Left kidney (tissue), 2 donors: ENCODE results near the gene MFSD6L. TPM values are rescaled to one million over a fixed set of nuclear protein-coding genes. Genes with fewer than 3 reads are reported as not detected.
"Not testable (repeated sequence)": the region's sequence is repeated elsewhere in the genome, so short reads cannot be mapped to it uniquely, and the experiment has no call there.

Experiments used
- DNase-seq: peaks from one replicate; pipeline ENCODE4 v3.0.0-alpha.2; 2013
- polyA plus RNA-seq: library from polyadenylated mRNA; unstranded; fragments of 120-200 nt; gene quantifications from one replicate; pipeline ENCODE4 v1.2.1, GENCODE V29; 2013; ENCODE audit not compliant: insufficient read length

MFSD6L gene
- polyA plus RNA-seq, 1 donor: 2.7 TPM

DNA sequence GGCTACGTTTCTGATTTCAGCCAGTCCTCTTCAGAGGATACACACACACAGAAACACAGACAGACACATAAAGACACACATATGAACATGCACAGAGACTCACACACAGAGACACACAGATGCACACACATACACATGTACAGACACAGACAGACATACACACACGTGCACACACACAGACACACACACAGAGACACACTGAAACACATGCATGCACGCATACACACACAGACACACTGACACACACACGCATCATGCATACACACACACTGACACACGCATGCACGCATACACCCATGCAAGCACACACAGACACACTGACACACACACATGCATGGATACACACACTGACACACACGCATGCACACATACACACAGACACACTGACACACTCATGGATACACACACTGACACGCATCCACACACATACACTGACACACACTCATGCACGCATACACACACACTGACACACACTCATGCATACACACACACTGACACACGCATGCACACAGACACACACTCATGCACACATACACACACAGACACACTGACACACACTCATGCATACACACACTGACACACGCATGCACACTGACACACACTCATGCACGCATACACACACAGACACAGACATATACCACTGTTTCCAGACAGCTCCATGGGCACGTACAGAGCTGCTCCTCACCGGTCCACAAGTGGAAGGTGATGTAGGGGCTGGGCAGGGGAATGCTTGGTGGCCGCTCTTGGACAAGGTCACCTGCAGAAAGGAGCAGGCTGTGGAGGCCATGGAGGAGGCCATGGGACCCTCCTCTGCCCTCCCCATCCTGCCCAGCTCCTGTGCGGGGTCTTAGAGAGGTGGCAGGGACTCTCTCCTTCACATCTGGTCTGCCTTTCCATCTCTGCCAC lies 30.1 kb upstream of the MFSD6L start:
- DNase-seq: no peak

DNA sequence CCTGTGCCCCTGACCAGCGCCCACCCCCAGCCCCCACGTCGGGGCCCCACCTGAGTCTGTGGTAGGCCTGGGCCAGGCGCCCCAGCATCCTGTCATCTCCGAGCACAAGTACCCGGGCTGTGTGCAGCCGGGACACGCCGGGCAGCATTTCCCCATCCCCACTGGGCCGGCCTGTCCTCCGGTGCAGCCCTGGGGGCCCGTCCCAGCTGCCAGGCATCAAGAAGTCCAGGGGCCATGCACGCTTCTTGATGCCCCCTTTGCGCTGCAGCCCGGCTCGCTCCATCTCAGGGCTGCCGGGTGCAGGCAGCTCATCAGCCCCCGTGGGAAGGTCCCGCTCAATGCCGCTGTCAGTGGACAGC lies 29.3 kb upstream of the MFSD6L start:
- no peak for DNase-seq

DNA sequence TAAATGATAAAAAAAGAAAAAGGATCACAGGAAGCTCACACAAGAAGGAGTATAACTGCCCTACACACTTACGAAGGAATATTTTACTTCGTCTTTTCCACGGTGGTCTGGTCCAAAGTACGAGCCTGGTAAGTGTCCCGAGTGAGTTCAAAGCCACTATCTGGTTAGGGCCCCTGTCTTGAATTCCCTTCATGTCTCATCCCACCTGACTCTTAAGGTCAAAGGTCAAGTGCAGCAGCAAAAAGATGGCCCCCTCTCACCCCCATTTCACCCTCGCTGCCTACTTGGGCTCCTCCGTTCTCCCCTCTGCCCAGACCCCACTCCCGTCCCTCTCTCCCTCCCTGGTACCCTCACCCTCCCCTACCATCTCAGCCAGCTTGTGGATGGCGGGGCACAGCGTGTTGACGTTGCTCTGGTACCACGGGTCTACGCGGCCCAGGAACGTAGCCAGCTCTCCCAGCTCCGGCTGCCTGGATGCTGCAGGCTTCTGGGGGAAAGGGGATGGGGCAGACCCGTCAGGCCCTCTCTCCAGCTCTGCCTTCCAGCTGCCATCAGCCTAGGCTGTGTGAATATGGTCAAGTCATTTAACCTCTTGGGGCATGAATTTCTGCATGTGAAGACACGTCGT lies 27.8 kb upstream of the MFSD6L start:
- DNase-seq: no peak

DNA sequence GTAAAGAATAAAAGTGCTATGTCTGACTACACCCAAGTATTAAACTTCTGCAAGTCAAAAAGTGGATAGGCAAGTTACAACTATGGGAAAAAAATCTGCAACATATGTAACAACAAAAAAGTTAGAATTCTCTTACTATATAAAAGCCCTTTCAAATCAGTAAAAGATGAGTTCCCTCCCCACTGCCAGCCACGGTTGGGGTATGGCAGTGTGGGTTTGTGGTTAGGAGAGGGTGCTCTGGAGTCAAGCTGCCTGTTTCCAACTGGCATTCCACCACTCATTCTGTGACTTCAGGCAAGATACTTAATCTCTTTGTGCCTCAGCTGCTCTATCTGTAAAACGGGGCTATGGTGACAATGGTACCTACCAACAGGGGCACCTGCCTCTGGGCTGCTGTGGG lies 26.6 kb upstream of the MFSD6L start:
- no peak for DNase-seq

DNA sequence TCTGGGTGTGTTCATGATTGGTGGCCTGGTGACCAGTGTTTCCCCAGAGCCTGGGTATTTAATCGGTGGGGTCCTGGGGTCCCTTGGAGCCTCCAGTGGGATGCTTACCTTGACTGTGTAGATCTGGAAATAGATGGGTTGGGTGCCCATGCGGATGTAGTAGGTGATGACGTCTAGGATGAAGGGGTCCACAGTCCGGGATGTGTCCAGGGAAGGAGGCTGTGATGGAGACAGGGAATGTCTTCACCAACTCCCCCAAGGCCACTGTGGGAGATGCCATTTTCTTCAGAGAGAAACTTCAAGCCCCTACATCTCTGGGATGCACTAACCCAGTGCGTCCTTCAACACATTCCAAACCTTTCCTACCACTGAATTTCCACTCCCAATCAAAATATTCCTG lies 24.1 kb upstream of the MFSD6L start:
- DNase-seq: no peak

DNA sequence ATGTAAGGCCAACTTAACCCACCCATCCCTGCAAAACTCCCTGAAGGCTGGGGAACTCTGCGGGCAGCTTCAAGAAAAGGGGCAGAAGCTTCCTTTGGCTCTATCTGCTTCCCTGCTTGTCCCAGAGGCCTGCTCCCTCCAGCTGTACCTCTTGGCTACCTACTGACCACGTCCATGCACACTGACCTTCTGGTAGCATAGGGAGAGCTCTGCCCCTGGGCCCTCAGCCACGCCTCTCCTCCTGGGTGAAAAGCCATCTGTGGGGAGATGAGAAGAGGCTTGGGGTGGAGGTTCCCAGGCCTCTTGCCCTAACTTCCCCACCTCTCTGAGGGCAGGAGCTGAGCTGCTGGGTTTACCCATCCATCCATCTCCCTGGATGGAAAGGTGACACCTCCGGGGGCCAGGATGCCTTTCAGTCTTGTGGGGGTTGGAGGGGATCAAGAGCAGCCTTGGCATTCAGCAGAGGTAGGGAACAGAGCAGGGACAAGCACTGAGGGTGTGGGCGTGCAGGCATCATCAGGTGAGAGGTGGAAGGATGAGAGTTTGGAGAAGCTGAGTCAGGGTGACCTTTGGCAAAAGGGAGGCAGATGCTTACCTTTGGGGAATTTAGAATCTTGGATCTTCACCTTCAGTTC lies 23.4 kb upstream of the MFSD6L start:
- DNase-seq: no peak

DNA sequence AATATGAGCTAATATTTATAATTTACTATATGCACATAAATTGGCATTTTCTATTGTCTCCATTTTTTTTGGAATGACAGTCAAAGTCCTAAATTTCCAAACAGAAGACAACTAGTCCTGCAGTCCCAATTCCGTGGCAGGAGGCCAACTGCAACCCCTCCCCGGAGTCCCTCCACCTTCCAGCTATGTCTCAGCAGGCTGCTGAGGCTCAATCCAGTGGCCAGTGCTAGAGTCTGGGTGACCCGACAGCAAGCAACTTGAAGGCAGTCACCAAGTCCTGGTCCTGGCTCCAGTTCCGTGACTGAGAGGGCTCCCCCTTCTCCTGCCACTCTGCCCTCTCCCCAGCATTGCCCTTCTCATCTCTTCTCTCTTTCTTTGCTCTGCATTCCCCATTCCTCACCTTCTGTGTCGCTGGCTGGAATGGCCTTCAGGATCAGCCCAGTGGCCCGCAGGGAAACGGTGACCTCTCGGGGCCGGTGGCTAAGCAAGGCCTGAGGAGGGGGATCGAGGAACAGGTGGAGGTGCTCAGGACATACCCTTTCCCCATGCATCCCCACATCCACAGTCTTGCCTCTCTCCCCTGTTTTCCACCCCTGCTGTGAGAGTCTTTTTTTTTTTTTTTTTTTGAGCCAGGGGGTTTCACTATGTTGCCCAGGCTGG lies 22.4 kb upstream of the MFSD6L start:
- no peak for DNase-seq

DNA sequence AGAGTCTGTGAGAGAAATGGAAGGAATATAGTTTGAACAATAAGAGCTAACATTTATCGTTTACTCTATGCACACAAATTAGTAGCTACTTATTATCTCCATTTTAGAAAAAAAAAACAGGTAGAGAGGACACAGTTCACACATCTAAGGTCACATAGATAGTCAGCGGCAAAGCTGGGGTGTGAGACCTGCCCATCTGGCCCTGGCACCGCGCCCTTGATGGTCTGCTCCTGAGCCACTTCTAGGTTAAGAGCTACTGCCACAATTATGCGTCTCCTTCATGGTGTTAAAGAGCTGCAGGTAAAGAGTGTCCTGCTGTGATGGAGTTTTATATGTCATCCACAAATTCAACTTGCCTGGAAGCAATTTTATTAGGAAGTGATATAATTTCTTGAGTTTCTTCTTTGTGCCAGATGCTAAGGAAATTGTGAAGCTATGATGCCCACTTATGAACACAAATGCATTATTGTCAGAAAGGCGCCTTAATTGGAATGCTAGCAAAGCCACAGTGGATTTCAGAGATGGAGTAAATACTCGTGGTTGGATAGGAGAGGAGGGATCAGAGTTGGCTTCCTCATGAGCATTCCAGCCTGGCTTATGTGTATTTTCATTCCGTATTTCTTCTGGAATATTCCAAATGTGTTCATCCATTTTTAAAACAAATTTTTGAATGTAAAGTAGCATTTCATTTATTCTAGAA lies 21.3 kb upstream of the MFSD6L start:
- DNase-seq: no peak

DNA sequence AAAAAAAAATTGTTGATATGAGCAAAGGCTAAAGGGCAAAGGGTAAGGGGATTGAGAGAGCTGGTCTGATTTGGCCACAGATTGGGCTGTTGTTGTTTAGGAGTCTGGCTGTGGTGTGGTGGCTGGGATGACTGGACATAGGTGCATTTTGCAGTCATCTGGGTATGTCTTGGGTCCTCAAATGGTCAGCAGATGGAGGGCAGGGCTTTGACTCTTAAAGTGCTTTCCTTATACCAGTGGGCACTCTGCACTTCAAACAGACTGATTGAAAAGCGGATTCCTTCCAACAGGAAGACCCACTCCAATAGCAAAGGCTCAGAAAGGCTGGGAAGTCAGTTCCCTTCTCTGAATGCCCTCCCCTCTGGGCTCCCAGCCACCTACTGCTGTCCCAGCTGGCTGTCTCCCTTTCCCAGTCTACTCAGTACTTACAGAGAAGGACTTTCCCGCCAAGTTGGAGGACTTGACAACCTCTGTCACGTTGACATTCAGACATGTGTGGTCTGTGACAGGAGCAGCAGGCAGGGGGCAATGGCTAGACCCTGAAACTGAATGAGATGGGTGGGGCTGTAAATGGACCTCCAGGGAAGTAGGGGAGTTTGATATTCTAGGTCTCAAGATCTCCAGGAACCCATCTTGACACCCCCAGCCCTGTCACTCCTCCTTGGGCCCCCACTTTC lies 19.6 kb upstream of the MFSD6L start:
- DNase-seq: no peak

DNA sequence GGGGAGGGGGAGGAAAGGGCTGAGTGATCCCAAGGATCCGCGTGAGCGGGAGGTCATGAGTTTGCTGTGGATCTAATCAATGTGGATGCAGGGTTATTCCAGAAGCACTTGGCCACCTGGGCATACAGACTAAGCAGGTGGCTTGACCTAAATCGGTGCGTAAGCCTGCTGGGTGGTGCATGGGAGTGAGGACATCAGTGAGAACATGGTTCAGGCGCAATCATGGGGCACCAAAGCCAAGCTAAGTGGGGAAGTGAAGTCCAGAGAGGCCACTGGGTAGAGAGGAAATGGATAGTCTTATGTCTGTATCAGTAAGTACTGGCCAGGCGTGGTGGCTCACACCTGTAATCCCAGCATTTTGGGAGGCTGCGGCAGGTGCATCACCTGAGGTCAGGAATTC lies 18.9 kb upstream of the MFSD6L start:
- no peak for DNase-seq

DNA sequence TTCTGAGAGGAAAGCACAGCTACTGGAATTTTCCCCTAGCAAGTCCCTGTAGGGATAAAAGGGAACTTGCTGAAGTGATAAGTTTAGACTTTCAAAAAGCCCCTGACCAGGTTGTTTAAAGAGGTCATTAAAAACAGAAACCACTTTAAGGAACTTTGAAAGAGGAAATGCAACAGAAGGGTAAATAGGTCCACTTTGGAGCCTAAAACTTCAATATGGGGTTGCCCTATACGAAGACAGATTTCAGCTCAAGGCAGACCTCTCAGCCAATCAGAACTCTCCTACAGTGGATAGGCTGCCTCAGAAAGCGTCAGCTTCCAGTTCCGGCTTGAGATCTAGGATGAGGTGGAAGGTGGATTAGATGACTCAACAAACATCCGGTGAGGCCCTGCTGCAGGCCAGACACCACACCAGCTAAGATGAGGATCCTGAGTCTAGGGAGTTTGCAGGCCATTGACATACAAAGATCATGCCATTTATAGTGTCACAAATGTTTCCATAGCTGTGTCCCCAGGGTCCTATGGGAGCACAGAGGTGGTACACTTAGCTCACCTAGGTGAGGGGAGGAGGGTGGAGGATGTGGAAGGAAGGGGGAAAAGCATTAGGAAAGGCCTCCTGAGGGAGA lies 7.9 kb upstream of the MFSD6L start:
- DNase-seq: no peak

DNA sequence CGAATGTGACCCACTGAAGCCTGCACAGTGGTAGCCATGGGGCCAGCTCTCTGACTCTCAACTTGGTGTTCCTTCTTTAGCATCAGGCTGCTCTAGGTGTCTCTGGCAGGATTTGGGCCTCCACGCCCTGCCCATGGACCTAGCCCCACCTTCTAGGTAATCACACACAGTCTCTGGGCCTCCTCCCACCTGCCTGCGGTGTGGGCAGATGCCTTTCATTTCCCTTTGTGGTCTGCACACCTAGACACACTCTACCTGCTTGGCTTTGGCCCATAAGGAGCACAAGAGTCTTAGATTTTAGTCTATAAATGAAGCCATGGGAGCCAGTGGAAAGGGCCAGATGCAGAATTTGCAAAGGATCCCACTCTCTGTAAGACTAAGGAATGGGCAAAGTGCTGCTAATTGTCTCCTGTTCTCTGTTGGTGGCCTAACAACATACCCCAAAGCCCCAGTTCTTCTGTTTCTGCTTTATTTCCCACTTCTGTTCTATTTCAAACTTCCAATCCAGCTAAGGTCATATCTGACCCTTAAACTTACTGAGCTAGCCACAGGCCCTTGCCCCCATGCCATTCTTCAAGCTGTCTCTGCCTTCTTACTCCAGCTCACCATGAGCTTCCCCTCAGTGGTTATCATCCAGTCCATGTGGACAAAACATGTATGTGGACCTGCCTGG lies 7.2 kb upstream of the MFSD6L start:
- DNase-seq: no peak

DNA sequence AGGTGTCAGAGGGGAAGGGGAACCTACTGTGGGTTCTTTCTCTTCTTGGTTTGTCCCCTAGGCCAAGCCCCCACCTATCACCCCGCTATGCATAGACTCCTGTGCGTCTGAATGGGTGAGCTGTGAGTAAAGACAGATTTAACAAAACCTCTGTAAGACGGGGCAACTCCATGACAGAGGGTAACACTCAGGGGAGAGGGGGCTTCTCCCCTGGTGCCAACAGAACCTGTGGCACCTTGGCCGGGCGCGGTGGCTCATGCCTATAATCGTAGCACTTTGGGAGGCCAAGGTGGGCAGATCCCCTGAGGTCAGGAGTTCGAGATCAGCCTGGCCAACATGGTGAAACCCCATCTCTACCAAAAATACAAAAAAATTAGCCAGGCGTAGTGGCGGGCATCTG lies 6.2 kb upstream of the MFSD6L start:
- DNase-seq: not testable (repeated sequence)

DNA sequence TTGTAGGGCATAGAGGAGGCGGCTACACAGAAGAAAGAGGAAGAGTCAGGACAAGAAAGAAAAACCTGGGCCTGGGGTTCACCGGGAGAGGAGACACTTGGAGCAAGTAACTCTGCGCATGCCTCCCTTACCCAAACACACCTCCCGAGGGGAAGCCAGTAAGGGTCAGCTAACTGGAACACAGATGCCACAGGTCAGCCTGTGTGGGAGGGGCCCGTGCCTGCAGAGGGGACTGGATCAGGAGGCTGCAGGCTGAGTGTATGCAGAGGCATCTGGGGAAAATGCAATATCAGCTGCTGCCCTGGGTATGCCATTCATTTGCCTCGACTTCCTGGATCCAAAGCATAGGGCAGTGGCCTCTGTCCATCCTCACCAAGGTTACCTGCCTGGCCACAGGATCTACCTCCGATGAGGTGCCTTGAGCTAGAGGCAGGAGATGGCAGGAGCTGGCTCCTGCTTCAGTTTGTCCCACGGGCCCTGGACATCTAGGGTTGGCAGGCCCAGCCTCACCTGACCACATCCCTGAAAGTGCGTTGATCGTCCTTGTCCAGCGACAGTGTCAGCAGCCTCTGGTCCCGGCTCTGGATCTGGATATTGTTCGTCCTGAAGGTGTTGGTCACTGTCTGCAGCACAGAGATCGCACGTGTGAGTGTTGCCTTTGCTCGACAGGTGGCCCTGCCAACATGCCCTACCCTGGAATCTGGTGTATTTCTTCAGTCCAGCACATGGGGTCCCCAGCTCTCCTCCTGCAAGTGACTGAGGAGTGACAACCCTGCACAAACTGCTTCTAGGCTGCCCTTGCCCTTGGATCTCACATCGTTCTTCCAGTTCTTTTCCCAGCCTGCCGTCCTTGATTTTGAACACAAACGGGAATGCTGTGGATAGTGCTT lies 4.6 kb upstream of the MFSD6L start:
- no peak for DNase-seq

DNA sequence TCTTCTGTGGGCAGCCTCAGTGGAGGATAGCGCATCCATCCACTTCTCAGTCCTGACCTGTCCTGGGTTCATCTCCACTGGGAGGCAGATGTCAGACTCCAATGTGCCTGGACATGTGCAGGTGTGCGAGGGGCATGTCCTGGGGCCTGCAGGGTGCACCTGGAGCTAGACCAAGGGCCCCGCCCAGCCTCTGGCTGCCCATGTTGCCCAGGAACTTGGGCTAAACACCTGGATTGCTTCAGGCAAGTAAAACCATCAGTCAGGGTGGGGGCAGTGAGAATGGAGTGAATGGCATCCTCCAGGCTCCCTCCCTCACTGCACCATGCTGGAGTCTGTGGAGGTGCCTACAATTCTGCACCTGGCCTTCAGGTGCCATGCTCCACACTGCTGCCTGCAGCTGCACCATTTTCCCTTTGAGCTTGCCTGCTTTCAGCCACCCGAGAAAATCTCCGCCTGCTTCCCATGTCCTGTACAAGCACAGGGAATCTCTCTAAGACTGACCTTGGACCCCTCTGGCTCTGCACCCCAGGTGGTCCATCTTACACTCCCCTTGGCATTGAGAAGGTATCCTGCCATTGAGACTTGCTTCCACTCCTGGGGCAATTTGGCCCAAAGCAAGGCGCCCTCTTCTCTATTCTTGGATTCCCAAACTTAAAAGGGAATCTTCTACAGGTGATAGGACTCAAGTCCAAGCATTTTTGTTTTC lies 2.1 kb upstream of the MFSD6L start:
- no peak for DNase-seq

DNA sequence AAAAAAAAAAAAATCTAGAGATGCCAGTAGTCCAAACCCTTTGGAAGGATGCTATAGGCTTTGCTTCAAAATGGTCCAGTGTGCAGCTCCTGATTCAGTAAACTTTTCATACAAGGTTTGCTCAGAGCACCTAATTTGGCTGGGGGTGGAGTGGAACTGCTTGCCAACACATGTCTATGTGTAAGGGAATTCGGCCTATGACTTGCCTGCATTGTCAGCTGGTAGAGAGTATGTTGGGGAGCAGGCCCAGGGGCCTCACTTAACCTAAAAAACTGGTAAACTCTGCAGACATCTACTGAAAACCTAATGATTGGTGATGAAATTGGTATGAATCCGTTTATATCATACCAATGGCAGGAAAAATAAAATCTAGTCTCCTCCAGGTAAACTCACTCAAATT lies 1.5 kb upstream of the MFSD6L start:
- no peak for DNase-seq

DNA sequence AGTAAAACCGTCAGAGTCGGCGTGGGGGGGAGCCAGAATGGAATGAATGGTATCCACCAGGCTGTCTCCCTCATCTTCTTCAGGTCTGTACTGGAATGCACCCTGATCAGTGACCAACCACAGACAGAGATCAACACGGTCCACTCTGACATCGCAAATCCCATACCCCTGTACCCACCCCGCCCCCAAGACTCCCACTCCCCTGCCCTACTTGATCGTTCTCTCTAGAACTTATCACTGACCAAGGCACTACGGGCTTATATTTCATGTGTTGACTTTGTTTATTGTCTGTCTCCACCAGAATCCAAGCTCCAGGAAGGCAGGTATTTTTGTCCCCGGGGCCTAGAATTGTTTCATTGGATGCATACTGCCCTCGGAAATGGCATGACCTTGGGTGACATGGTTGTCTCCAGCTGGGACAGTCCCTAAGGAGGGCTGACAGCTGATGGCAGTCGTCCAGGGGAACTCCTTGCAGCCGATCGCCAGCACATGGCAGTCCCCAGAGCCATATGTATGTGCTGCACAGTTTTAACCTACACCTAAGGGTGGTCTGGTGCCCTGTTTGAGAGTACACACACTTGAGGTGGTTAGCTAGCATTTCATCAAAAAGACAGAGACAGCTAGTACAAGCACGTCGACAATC lies 526 bp upstream of the MFSD6L start:
- no peak for DNase-seq

DNA sequence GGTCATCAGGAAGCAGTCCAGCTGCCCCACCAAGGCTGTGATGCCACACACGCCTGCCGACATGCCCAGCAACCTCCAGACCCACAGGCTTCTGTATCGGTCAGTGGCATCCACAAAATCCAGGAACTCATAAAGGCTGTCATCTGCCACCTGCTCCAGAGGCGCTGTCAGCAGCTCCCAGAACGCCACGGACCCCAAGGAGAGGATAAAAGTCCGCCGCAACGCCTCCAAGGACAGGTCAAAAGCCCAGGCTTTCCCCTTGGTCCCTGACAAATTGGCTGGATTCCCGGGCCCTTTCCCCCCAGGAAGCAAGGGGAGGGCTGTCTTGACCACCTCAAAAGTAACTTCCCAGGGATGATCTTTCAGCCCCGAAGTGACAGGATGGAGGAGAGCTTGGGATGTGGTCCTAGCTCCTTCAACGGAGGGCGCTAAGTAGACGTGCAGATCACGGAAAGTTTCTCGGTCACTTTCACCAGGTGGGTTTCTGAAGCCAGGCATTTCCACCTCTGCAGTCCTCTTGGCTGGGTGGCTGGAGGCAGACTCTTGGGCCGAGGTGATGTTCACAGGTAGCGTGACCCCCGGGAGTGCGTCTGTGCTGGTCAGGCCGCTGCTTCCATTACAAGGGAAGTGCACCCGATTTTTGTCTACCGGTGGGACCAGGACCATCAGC lies 854 bp downstream of the MFSD6L start:
- DNase-seq: no peak
